Ovary (tissue), 10 donors: ENCODE results near the gene TEX36. TPM values are rescaled to one million over a fixed set of nuclear protein-coding genes. Genes with fewer than 3 reads are reported as not detected.

ENCODE experiments used
- DNase-seq, 5 donors: peaks; one replicate each; pipeline ENCODE4 v3.0.0-alpha.2; 2019 to 2020
- H3K27ac ChIP-seq, 2 donors: fragments of 200-600 bp; one replicate each; pipeline versions ENCODE4 v1.5.1 to v1.8.0; 2019 to 2022
- H3K27me3 ChIP-seq: fragments of 200-600 bp; one replicate; pipeline ENCODE4 v1.8.0; 2022
- H3K36me3 ChIP-seq: fragments of 200-600 bp; sonication (generic); one replicate; pipeline ENCODE4 v1.5.1; 2019
- H3K4me1 ChIP-seq: one replicate; pipeline ENCODE4 v1.8.1; 2013; ENCODE audit warnings: mild to moderate bottlenecking, moderate library complexity; ENCODE audit not compliant: insufficient read depth
- H3K4me3 ChIP-seq: fragments of 200-600 bp; sonication (generic); one replicate; pipeline ENCODE4 v1.5.1; 2017
- H3K9me3 ChIP-seq, 2 donors: fragments of 200-600 bp in 1 of 2; sonication (generic) in 1 of 2; one replicate each; pipeline versions ENCODE4 v1.5.1 to v1.8.1; 2013 to 2019; ENCODE audit warnings: mild to moderate bottlenecking in 1 of 2, moderate library complexity in 1 of 2
- CTCF ChIP-seq, 3 donors: fragments of 450-650 bp in 2 of 3; fragments of 200-600 bp in 1 of 3; IDR thresholded peaks; one replicate each; pipeline versions ENCODE4 v1.5.1 to v1.8.0; 2016 to 2022; ENCODE audit warnings: antibody characterized with exemption in 3 of 3, mild to moderate bottlenecking in 1 of 3
- EP300 ChIP-seq: sonication (generic); formaldehyde crosslinking; IDR thresholded peaks from one replicate; pipeline ENCODE4 v1.6.1; 2017; ENCODE audit warnings: antibody characterized with exemption
- POLR2A ChIP-seq: fragments of 450-650 bp; IDR thresholded peaks from one replicate; pipeline ENCODE4 v1.6.1; 2017; ENCODE audit warnings: antibody characterized with exemption, mild to moderate bottlenecking, moderate library complexity
- WGBS, 3 donors: extraction: QIAGEN DNeasy Blood & Tissue Kit in 1 of 3; methylation state at CpG; one replicate each; pipeline versions ENCODE4 v1.1.5 to v1.1.7; 2013 to 2017; 5-methylcytosine and 5-hydroxymethylcytosine counted together
- intact Hi-C, 4 donors: fragments of 100-400 bp; cut with DNase I; formaldehyde crosslinking; loops; one replicate each; pipeline versions ENCODE4 v1.11.0 to v1.15.1; 2022 to 2023
- long read RNA-seq, 3 donors: library from polyadenylated mRNA in 2 of 3; unstranded in 2 of 3; transcript quantifications; one replicate each; pipeline ENCODE4 v2.0.0 and lab custom pipeline, GENCODE V29; 2021 to 2026
- polyA plus RNA-seq, 2 donors: library from polyadenylated mRNA; stranded (reverse); fragments of 200-250 nt in 1 of 2; fragments of 350-450 nt in 1 of 2; fragmentation: Illumina TruSeq in 1 of 2; extraction: RNeasy Lipid Tissue Mini Kit (QIAGEN cat#74804) in 1 of 2; gene quantifications; one replicate each; pipeline ENCODE4 v1.2.3, GENCODE V29; 2013 to 2014
- total RNA-seq, 7 donors: library from RNA; depleted of rRNA in 2 of 7; stranded (reverse); fragments of >200 nt in 2 of 7; fragmentation: NEBNext Ultra II Directional in 3 of 7; extraction: Animal tissue kit (Norgen Biotek cat#: 25700) in 3 of 7; gene quantifications; one replicate each; pipeline versions ENCODE4 v1.1.0 to v1.2.4, GENCODE V29; 2016 to 2023
- donor health status: DM: no; HTN: no; CAD: no; lungs with moderate emphysema.
- donor health status: DM: no; HTN: no; CAD: no.
- donor health status: Bipolar disorder and iron deficiency.
- donor health status: DM: yes; HTN: yes; CAD: no.
- donor health status: DM: no; HTN: no; CAD: no.
- donor health status: DM: yes; HTN: yes; CAD: no.

Gene TEX36
- not detected for total RNA-seq
- not detected for polyA plus RNA-seq
- long read RNA-seq, donor 1 = 0 reads
- long read RNA-seq, donor 2 = 0 reads
- long read RNA-seq, donor 3 = 0 reads

GRCh38 chr10:125683063-125683462, at the start of gene TEX36:
Gene TEX36 (minus strand): TSS chr10:125683163. CDS start chr10:125682989, 174 bp downstream.
- 70 to 82% (median 73%) methylated on average over 3 of the region's 3 CpGs for WGBS, 3 donors
- intact Hi-C loops = no loop called here
- Histone ChIP-seq H3K36me3 (no peaks in the 10 kb centered on the region), H3K4me3 (no peak within 1 kb of the TSS), H3K27me3 (no peaks in the 10 kb centered on the region), H3K4me1 (no peaks in the 10 kb centered on the region), H3K27ac (no peak within 1 kb of the TSS), H3K9me3 (peaks cover 0 to 2% of the 10 kb centered on the region in 2 donors)
- TF ChIP-seq EP300 = no peak
- TF ChIP-seq CTCF (IDR thresholded peaks at IDR 0.05) = no peak
- TF ChIP-seq POLR2A = no peak
- no peak for DNase-seq

- Histone ChIP-seq H3K4me1 (no peaks in the 10 kb centered on the region), H3K27ac (no peak overlapping the region), H3K9me3 (no peaks in the 10 kb centered on the region), H3K27me3 (no peaks in the 10 kb centered on the region), H3K4me3 (no peak overlapping the region), H3K36me3 (no peaks in the 10 kb centered on the region)
- no peak for DNase-seq
- TF ChIP-seq EP300 (no peak), POLR2A (no peak)
- 25 to 40% (median 30%) methylated on average over 3 of the region's 3 CpGs for WGBS, 3 donors
- intact Hi-C loops = no loop called here
Measured at GRCh38 chr10:125727436-125727835, 44.5 kb upstream of the TEX36 start.

- intact Hi-C loops = no loop called here
- 59 to 78% (median 70%) methylated on average over 7 of the region's 7 CpGs for WGBS, 3 donors
- Histone ChIP-seq H3K4me1 (no peaks in the 10 kb centered on the region), H3K27ac (no peak overlapping the region), H3K9me3 (no peaks in the 10 kb centered on the region), H3K36me3 (no peaks in the 10 kb centered on the region), H3K27me3 (no peaks in the 10 kb centered on the region), H3K4me3 (no peak overlapping the region)
- no peak for TF ChIP-seq POLR2A
- TF ChIP-seq CTCF (IDR thresholded peaks at IDR 0.05) = no peak
- TF ChIP-seq EP300 = no peak
- DNase-seq = no peak
Measured at GRCh38 chr10:125726914-125727313, 44.0 kb upstream of the TEX36 start.

- Histone ChIP-seq H3K9me3 (no peaks in the 10 kb centered on the region), H3K27me3 (no peaks in the 10 kb centered on the region), H3K36me3 (no peaks in the 10 kb centered on the region), H3K27ac (no peak overlapping the region), H3K4me1 (peaks cover 2% of the 10 kb centered on the region), H3K4me3 (no peak overlapping the region)
- 94 to 98% (median 96%) methylated on average over 1 of the region's 1 CpG for WGBS, 3 donors
- intact Hi-C loops = no loop called here
- TF ChIP-seq EP300 (no peak), CTCF (IDR thresholded peaks at IDR 0.05) (no peak), POLR2A (no peak)
- no peak for DNase-seq
Measured at GRCh38 chr10:125722811-125723210, 39.8 kb upstream of the TEX36 start.

GRCh38 chr10:125721035-125721434, 38.1 kb upstream of the TEX36 start:
- H3K9me3 ChIP-seq = no peaks in the 10 kb centered on the region
- intact Hi-C loops = no loop called here
- TF ChIP-seq CTCF (IDR thresholded peaks at IDR 0.05) (no peak), POLR2A (no peak), EP300 (no peak)
- no peaks in the 10 kb centered on the region for H3K36me3 ChIP-seq
- H3K27ac ChIP-seq = no peak overlapping the region
- no peak overlapping the region for H3K4me3 ChIP-seq
- WGBS, 3 donors = 80 to 91% (median 85%) methylated on average over 6 of the region's 6 CpGs
- H3K27me3 ChIP-seq = no peaks in the 10 kb centered on the region
- peaks cover 2% of the 10 kb centered on the region for H3K4me1 ChIP-seq
- no peak for DNase-seq
